OCI-LY1 (cell line): Measurements from ENCODE around the gene CHST10.

Experiments used
- EZH2 ChIP-seq: fragments of 200-600 bp; sonication (generic), shearing (Covaris generic); IDR thresholded peaks from 2 replicates; pipeline ENCODE4 v1.8.0; 2017; ENCODE audit warnings: borderline replicate concordance, mixed run types, mild to moderate bottlenecking, antibody characterized with exemption, low read length, moderate library complexity, mixed read lengths
- TF ChIP-seq, protein P1 (sequence below): fragments of 200-600 bp; sonication (generic), shearing (Covaris generic); IDR thresholded peaks from 2 replicates; pipeline ENCODE4 v1.5.1; 2017; ENCODE audit warnings: mild to moderate bottlenecking, antibody characterized with exemption, low read length, moderate library complexity, mixed read lengths

DNA sequence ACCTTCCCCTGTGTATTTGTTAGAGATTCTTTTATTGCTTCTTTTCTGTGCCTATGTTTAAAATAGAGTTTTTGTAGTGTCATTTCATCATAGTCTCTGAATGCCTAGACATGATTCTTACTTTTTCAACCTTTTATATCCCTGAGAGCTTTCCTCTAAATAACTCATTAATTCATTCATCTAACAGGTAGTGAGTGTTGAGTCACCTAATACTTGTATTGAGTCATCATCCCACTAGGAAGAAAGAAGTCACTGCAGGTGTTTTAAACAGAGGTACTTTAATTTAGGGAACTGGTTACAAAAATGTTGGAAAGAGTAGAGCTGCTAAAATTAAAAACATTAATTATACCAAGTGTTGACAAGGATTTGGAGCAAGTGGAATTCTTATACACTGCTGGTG is 34.3 kb upstream of the CHST10 start:
- TF ChIP-seq, protein P1, sequence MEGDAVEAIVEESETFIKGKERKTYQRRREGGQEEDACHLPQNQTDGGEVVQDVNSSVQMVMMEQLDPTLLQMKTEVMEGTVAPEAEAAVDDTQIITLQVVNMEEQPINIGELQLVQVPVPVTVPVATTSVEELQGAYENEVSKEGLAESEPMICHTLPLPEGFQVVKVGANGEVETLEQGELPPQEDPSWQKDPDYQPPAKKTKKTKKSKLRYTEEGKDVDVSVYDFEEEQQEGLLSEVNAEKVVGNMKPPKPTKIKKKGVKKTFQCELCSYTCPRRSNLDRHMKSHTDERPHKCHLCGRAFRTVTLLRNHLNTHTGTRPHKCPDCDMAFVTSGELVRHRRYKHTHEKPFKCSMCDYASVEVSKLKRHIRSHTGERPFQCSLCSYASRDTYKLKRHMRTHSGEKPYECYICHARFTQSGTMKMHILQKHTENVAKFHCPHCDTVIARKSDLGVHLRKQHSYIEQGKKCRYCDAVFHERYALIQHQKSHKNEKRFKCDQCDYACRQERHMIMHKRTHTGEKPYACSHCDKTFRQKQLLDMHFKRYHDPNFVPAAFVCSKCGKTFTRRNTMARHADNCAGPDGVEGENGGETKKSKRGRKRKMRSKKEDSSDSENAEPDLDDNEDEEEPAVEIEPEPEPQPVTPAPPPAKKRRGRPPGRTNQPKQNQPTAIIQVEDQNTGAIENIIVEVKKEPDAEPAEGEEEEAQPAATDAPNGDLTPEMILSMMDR: no peak
- no peak for TF ChIP-seq EZH2
